ENCODE results near the gene CAMK1D.

The CAMK1D gene

GRCh38 chr10:12726971-12727831 is 377.9 kb downstream of the CAMK1D start:
- no peak overlapping the region for H3K56ac ChIP-seq (ENCODE audit: low read length)
- no peak overlapping the region for H4K8ac ChIP-seq (ENCODE audit: low read depth, low read length)
- no peak overlapping the region for H3K18ac ChIP-seq (ENCODE audit: low read length)
- H2BK15ac ChIP-seq (replicated peaks; ENCODE audit: low read depth) = no peak overlapping the region
- H3K23ac ChIP-seq (ENCODE audit: low read length) = no peak overlapping the region
- DNase-seq = no peak
- no CpG with 5 or more reads among the region's 19 CpGs for WGBS (ENCODE audit: extremely low coverage, insufficient coverage, low lambda C conversion rate)
- H2BK120ac ChIP-seq (ENCODE audit: low read depth, low read length) = no peak overlapping the region
- no peak overlapping the region for H3K27ac ChIP-seq (ENCODE audit: low read depth, low read length)
- H4K5ac ChIP-seq (ENCODE audit: low read length) = no peak overlapping the region
- no peak overlapping the region for H3K9ac ChIP-seq (ENCODE audit: low read length)
- H3K4me3 ChIP-seq (ENCODE audit: low read length) = no peak overlapping the region
- H3K27me3 ChIP-seq (ENCODE audit: insufficient read depth, low read length, poor library complexity) = no peaks in the 10 kb centered on the region
- H3K4ac ChIP-seq (ENCODE audit: low read depth, low read length) = no peak overlapping the region
- no peaks in the 10 kb centered on the region for H3K36me3 ChIP-seq (ENCODE audit: control insufficient read depth, insufficient read depth, low read length)
- no peak overlapping the region for H2BK5ac ChIP-seq (ENCODE audit: low read length)
- no peaks in the 10 kb centered on the region for H3K4me1 ChIP-seq (ENCODE audit: control insufficient read depth, low read depth, low read length)
- H3K79me1 ChIP-seq (ENCODE audit: low read length) = no peaks in the 10 kb centered on the region
- no peak overlapping the region for H3K4me2 ChIP-seq (ENCODE audit: low read length)
- no peak overlapping the region for H2AK5ac ChIP-seq (ENCODE audit: low read length)
- no peaks in the 10 kb centered on the region for H3K79me2 ChIP-seq (ENCODE audit: control insufficient read depth, insufficient read depth, low read length)

- DNase-seq = no peak
Measured at GRCh38 chr10:12727832-12728215, 378.5 kb downstream of the CAMK1D start.

GRCh38 chr10:12728494-12728893 is 379.1 kb downstream of the CAMK1D start:
- Histone ChIP-seq H3K18ac (ENCODE audit: low read length) (no peak overlapping the region), H2AK5ac (ENCODE audit: low read length) (no peak overlapping the region), H2BK15ac (replicated peaks; ENCODE audit: low read depth) (no peak overlapping the region), H4K5ac (ENCODE audit: low read length) (no peak overlapping the region), H3K56ac (ENCODE audit: low read length) (no peak overlapping the region), H3K79me1 (ENCODE audit: low read length) (no peaks in the 10 kb centered on the region), H3K27ac (ENCODE audit: low read depth, low read length) (no peak overlapping the region), H3K79me2 (ENCODE audit: control insufficient read depth, insufficient read depth, low read length) (no peaks in the 10 kb centered on the region), H4K8ac (ENCODE audit: low read depth, low read length) (no peak overlapping the region), H3K9ac (ENCODE audit: low read length) (no peak overlapping the region), H3K36me3 (ENCODE audit: control insufficient read depth, insufficient read depth, low read length) (no peaks in the 10 kb centered on the region), H3K27me3 (ENCODE audit: insufficient read depth, low read length, poor library complexity) (no peaks in the 10 kb centered on the region), H3K4ac (ENCODE audit: low read depth, low read length) (no peak overlapping the region), H3K4me2 (ENCODE audit: low read length) (no peak overlapping the region), H2BK5ac (ENCODE audit: low read length) (no peak overlapping the region), H3K4me3 (ENCODE audit: low read length) (no peak overlapping the region), H3K23ac (ENCODE audit: low read length) (no peak overlapping the region), H3K4me1 (ENCODE audit: control insufficient read depth, low read depth, low read length) (no peaks in the 10 kb centered on the region), H2BK120ac (ENCODE audit: low read depth, low read length) (no peak overlapping the region)
- DNase-seq = no peak
- no CpG with 5 or more reads among the region's 12 CpGs for WGBS (ENCODE audit: extremely low coverage, insufficient coverage, low lambda C conversion rate)

More at GRCh38 chr10:12727832-12728215, 378.5 kb downstream of the CAMK1D start:
- Histone ChIP-seq H3K36me3 (ENCODE audit: control insufficient read depth, insufficient read depth, low read length) (no peaks in the 10 kb centered on the region), H3K79me1 (ENCODE audit: low read length) (no peaks in the 10 kb centered on the region), H3K4me2 (ENCODE audit: low read length) (no peak overlapping the region), H3K23ac (ENCODE audit: low read length) (no peak overlapping the region), H3K27ac (ENCODE audit: low read depth, low read length) (no peak overlapping the region), H3K27me3 (ENCODE audit: insufficient read depth, low read length, poor library complexity) (no peaks in the 10 kb centered on the region), H2BK120ac (ENCODE audit: low read depth, low read length) (no peak overlapping the region), H3K4me1 (ENCODE audit: control insufficient read depth, low read depth, low read length) (no peaks in the 10 kb centered on the region), H4K5ac (ENCODE audit: low read length) (no peak overlapping the region), H4K8ac (ENCODE audit: low read depth, low read length) (no peak overlapping the region), H2BK15ac (replicated peaks; ENCODE audit: low read depth) (no peak overlapping the region), H3K4me3 (ENCODE audit: low read length) (no peak overlapping the region), H3K18ac (ENCODE audit: low read length) (no peak overlapping the region), H2AK5ac (ENCODE audit: low read length) (no peak overlapping the region), H3K9ac (ENCODE audit: low read length) (no peak overlapping the region), H3K4ac (ENCODE audit: low read depth, low read length) (no peak overlapping the region), H3K79me2 (ENCODE audit: control insufficient read depth, insufficient read depth, low read length) (no peaks in the 10 kb centered on the region), H2BK5ac (ENCODE audit: low read length) (no peak overlapping the region), H3K56ac (ENCODE audit: low read length) (no peak overlapping the region)
- WGBS (ENCODE audit: extremely low coverage, insufficient coverage, low lambda C conversion rate) = no CpG with 5 or more reads among the region's 10 CpGs

GRCh38 chr10:12729885-12730284 is 380.5 kb downstream of the CAMK1D start:
- no peak overlapping the region for H3K56ac ChIP-seq (ENCODE audit: low read length)
- no peak overlapping the region for H2BK5ac ChIP-seq (ENCODE audit: low read length)
- no peaks in the 10 kb centered on the region for H3K36me3 ChIP-seq (ENCODE audit: control insufficient read depth, insufficient read depth, low read length)
- H3K27me3 ChIP-seq (ENCODE audit: insufficient read depth, low read length, poor library complexity) = no peaks in the 10 kb centered on the region
- H3K4me1 ChIP-seq (ENCODE audit: control insufficient read depth, low read depth, low read length) = no peaks in the 10 kb centered on the region
- no peak overlapping the region for H3K18ac ChIP-seq (ENCODE audit: low read length)
- H4K5ac ChIP-seq (ENCODE audit: low read length) = no peak overlapping the region
- H3K23ac ChIP-seq (ENCODE audit: low read length) = no peak overlapping the region
- H4K8ac ChIP-seq (ENCODE audit: low read depth, low read length) = no peak overlapping the region
- no peak overlapping the region for H3K27ac ChIP-seq (ENCODE audit: low read depth, low read length)
- peak; percentile 73 for DNase-seq
- H3K79me1 ChIP-seq (ENCODE audit: low read length) = no peaks in the 10 kb centered on the region
- no peak overlapping the region for H2BK120ac ChIP-seq (ENCODE audit: low read depth, low read length)
- no peaks in the 10 kb centered on the region for H3K79me2 ChIP-seq (ENCODE audit: control insufficient read depth, insufficient read depth, low read length)
- H3K9ac ChIP-seq (ENCODE audit: low read length) = no peak overlapping the region
- no peak overlapping the region for H2BK15ac ChIP-seq (replicated peaks; ENCODE audit: low read depth)
- H3K4me2 ChIP-seq (ENCODE audit: low read length) = no peak overlapping the region
- no CpG with 5 or more reads among the region's 7 CpGs for WGBS (ENCODE audit: extremely low coverage, insufficient coverage, low lambda C conversion rate)
- no peak overlapping the region for H2AK5ac ChIP-seq (ENCODE audit: low read length)
- H3K4me3 ChIP-seq (ENCODE audit: low read length) = no peak overlapping the region
- H3K4ac ChIP-seq (ENCODE audit: low read depth, low read length) = no peak overlapping the region

- Histone ChIP-seq H3K79me2 (ENCODE audit: control insufficient read depth, insufficient read depth, low read length) (no peaks in the 10 kb centered on the region), H3K9ac (ENCODE audit: low read length) (no peak overlapping the region), H3K36me3 (ENCODE audit: control insufficient read depth, insufficient read depth, low read length) (no peaks in the 10 kb centered on the region), H2AK5ac (ENCODE audit: low read length) (no peak overlapping the region), H2BK120ac (ENCODE audit: low read depth, low read length) (no peak overlapping the region), H2BK15ac (replicated peaks; ENCODE audit: low read depth) (no peak overlapping the region), H2BK5ac (ENCODE audit: low read length) (no peak overlapping the region), H4K5ac (ENCODE audit: low read length) (no peak overlapping the region), H3K4ac (ENCODE audit: low read depth, low read length) (no peak overlapping the region), H3K23ac (ENCODE audit: low read length) (no peak overlapping the region), H4K8ac (ENCODE audit: low read depth, low read length) (no peak overlapping the region), H3K56ac (ENCODE audit: low read length) (peak overlapping the region; percentile 19), H3K4me2 (ENCODE audit: low read length) (no peak overlapping the region), H3K4me1 (ENCODE audit: control insufficient read depth, low read depth, low read length) (no peaks in the 10 kb centered on the region), H3K79me1 (ENCODE audit: low read length) (no peaks in the 10 kb centered on the region), H3K27ac (ENCODE audit: low read depth, low read length) (no peak overlapping the region), H3K27me3 (ENCODE audit: insufficient read depth, low read length, poor library complexity) (no peaks in the 10 kb centered on the region), H3K4me3 (ENCODE audit: low read length) (no peak overlapping the region), H3K18ac (ENCODE audit: low read length) (no peak overlapping the region)
- WGBS (ENCODE audit: extremely low coverage, insufficient coverage, low lambda C conversion rate) = 100% methylated on average over 3 of the region's 9 CpGs
- no peak for DNase-seq
Measured at GRCh38 chr10:12730809-12731519, 381.6 kb downstream of the CAMK1D start.
